ENCODE measurements around the gene SOX2.

DNA sequence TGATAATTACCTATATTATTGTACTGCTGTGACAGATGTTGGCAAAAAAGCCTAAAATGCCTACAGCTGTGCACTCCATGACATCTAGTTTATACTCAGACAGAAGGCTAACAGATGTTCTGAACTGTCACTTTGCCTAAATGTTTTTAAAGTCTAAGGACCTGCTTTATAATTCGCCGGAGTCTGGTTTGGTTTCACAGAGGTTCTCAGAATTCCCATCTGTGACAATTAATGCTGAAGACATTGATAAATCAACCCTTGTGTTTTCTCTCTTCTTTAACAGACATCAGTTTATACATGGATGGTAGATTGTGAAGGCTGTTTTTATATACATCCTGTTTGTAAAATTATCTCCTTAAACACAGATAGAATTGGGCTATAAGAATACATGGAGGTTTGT lies 19.8 kb upstream of the SOX2 start:
- TF ChIP-seq, protein P1, sequence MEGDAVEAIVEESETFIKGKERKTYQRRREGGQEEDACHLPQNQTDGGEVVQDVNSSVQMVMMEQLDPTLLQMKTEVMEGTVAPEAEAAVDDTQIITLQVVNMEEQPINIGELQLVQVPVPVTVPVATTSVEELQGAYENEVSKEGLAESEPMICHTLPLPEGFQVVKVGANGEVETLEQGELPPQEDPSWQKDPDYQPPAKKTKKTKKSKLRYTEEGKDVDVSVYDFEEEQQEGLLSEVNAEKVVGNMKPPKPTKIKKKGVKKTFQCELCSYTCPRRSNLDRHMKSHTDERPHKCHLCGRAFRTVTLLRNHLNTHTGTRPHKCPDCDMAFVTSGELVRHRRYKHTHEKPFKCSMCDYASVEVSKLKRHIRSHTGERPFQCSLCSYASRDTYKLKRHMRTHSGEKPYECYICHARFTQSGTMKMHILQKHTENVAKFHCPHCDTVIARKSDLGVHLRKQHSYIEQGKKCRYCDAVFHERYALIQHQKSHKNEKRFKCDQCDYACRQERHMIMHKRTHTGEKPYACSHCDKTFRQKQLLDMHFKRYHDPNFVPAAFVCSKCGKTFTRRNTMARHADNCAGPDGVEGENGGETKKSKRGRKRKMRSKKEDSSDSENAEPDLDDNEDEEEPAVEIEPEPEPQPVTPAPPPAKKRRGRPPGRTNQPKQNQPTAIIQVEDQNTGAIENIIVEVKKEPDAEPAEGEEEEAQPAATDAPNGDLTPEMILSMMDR (IDR thresholded peaks at IDR 0.05), result no peak
- TF ChIP-seq POLR2A (IDR thresholded peaks at IDR 0.05), result no peak
